ENCODE data around the gene NID1.
A peak's percentile ranks its signal among the peaks of the same experiment; 100 is the strongest.

The NID1 gene

GRCh38 chr1:236064674-236065508 is at the start of gene NID1:
NID1 (minus strand) TSS chr1:236065090; CDS start chr1:236065079, 11 bp downstream.
- no peak for DNase-seq

GRCh38 chr1:236114076-236114747 is 49.3 kb upstream of the NID1 start:
- no peak for DNase-seq

GRCh38 chr1:236113324-236114032 is 48.6 kb upstream of the NID1 start:
- no peak for DNase-seq

GRCh38 chr1:236112332-236112627 is 47.4 kb upstream of the NID1 start:
- DNase-seq = no peak

- DNase-seq = no peak
These were observed 46.8 kb upstream of the NID1 start for GRCh38 chr1:236111527-236112331.

- no peak for DNase-seq
These were observed 45.2 kb upstream of the NID1 start for GRCh38 chr1:236110137-236110536.

- no peak for DNase-seq
These were observed 43.2 kb upstream of the NID1 start for GRCh38 chr1:236108027-236108648.

- no peak for DNase-seq
These were observed 42.4 kb upstream of the NID1 start for GRCh38 chr1:236107121-236107907.

- peak; percentile 34 for DNase-seq
These were observed 38.8 kb upstream of the NID1 start for GRCh38 chr1:236103646-236104218.

GRCh38 chr1:236103059-236103458 is 38.2 kb upstream of the NID1 start:
- no peak for DNase-seq

- DNase-seq = no peak
These were observed 37.7 kb upstream of the NID1 start for GRCh38 chr1:236102611-236103010.

- DNase-seq = no peak
These were observed 36.6 kb upstream of the NID1 start for GRCh38 chr1:236101233-236102200.

- no peak for DNase-seq
These were observed 35.9 kb upstream of the NID1 start for GRCh38 chr1:236100799-236101198.

GRCh38 chr1:236099355-236099974 is 34.6 kb upstream of the NID1 start:
- DNase-seq = no peak

- no peak for DNase-seq
These were observed 33.4 kb upstream of the NID1 start for GRCh38 chr1:236098267-236098666.

GRCh38 chr1:236096660-236097482 is 32.0 kb upstream of the NID1 start:
- peak; percentile 9 for DNase-seq

GRCh38 chr1:236095705-236096520 is 31.0 kb upstream of the NID1 start:
- no peak for DNase-seq

GRCh38 chr1:236092899-236093298 is 28.0 kb upstream of the NID1 start:
- DNase-seq = no peak

Data from SHP77 treated with DMSO at 0.1 percent for 48 hours (cell line).